HL-60/S4 treated with phorbol 12-myristate 13-acetate at 8.2 ng/mL for 4 days and 3 days (cell line): ENCODE results near the gene FRMD4B.

Source experiments
- in situ Hi-C: fragments of 300-500 bp; cut with MboI; formaldehyde crosslinking; loops from 2 replicates; pipeline ENCODE4 v1.15.0; 2022; ENCODE audit warnings: low sequenced_read_pairs

Gene FRMD4B

GRCh38 chr3:69406163-69406562 is 20.3 kb upstream of the FRMD4B start:
- in situ Hi-C loops = no loop called here

- in situ Hi-C loops = no loop called here
Observed at GRCh38 chr3:69405067-69405466, 19.2 kb upstream of the FRMD4B start.

GRCh38 chr3:69403454-69403853 is 17.6 kb upstream of the FRMD4B start:
- in situ Hi-C loops = no loop called here

GRCh38 chr3:69400683-69401082 is 14.8 kb upstream of the FRMD4B start:
- in situ Hi-C loops = no loop called here

- in situ Hi-C loops = no loop called here
Observed at GRCh38 chr3:69392850-69393249, 7.0 kb upstream of the FRMD4B start.

- in situ Hi-C loops = no loop called here
Observed at GRCh38 chr3:69392415-69392814, 6.5 kb upstream of the FRMD4B start.

- in situ Hi-C loops = no loop called here
Observed at GRCh38 chr3:69391554-69391953, 5.7 kb upstream of the FRMD4B start.

- in situ Hi-C loops = no loop called here
Observed at GRCh38 chr3:69390771-69391170, 4.9 kb upstream of the FRMD4B start.

GRCh38 chr3:69389520-69390248 is 3.8 kb upstream of the FRMD4B start:
- in situ Hi-C loops = no loop called here

- in situ Hi-C loops = no loop called here
Observed at GRCh38 chr3:69388241-69388640, 2.4 kb upstream of the FRMD4B start.

- in situ Hi-C loops = no loop called here
Observed at GRCh38 chr3:69386556-69387385, 883 bp upstream of the FRMD4B start.

- in situ Hi-C loops = no loop called here
Observed at GRCh38 chr3:69385123-69385722, 665 bp downstream of the FRMD4B start.

- in situ Hi-C loops = no loop called here
Observed at GRCh38 chr3:69384326-69384725, 1.6 kb downstream of the FRMD4B start.

GRCh38 chr3:69379661-69380060 is 6.2 kb downstream of the FRMD4B start:
- in situ Hi-C loops = no loop called here

- in situ Hi-C loops = no loop called here
Observed at GRCh38 chr3:69378112-69378802, 7.6 kb downstream of the FRMD4B start.

- in situ Hi-C loops = no loop called here
Observed at GRCh38 chr3:69377262-69377661, 8.6 kb downstream of the FRMD4B start.

GRCh38 chr3:69376731-69377130 is 9.2 kb downstream of the FRMD4B start:
- in situ Hi-C loops = no loop called here

GRCh38 chr3:69371816-69372215 is 14.1 kb downstream of the FRMD4B start:
- in situ Hi-C loops = no loop called here

- in situ Hi-C loops = no loop called here
Observed at GRCh38 chr3:69370901-69371301, 15.0 kb downstream of the FRMD4B start.

GRCh38 chr3:69370156-69370883 is 15.6 kb downstream of the FRMD4B start:
- in situ Hi-C loops = no loop called here
